Endothelial cell (in vitro differentiated cells): ENCODE data around the gene TMEM26. TPM values are rescaled to one million over a fixed set of nuclear protein-coding genes. Genes with fewer than 3 reads are reported as not detected.
"Not testable (repeated sequence)": the region's sequence is repeated elsewhere in the genome, so short reads cannot be mapped to it uniquely, and the experiment has no call there.

Experiments used
- DNase-seq: peaks from one replicate; pipeline ENCODE4 v3.0.0; 2021; ENCODE audit warnings: low spot score
- H3K27ac Mint-ChIP-seq: one replicate; pipeline ENCODE4 v1.8.0; 2021; ENCODE audit warnings: mixed read lengths, inconsistent platforms; ENCODE audit not compliant: unreplicated experiment
- H3K27me3 Mint-ChIP-seq: one replicate; pipeline ENCODE4 v1.8.0; 2021; ENCODE audit warnings: mild to moderate bottlenecking, moderate library complexity, mixed read lengths, inconsistent platforms; ENCODE audit not compliant: unreplicated experiment
- H3K36me3 Mint-ChIP-seq: one replicate; pipeline ENCODE4 v1.8.0; 2021; ENCODE audit warnings: mild to moderate bottlenecking, low read depth, mixed read lengths, inconsistent platforms; ENCODE audit not compliant: unreplicated experiment
- H3K4me1 Mint-ChIP-seq: one replicate; pipeline ENCODE4 v1.8.0; 2021; ENCODE audit warnings: mild to moderate bottlenecking, mixed read lengths, inconsistent platforms; ENCODE audit not compliant: unreplicated experiment
- H3K4me3 Mint-ChIP-seq: one replicate; pipeline ENCODE4 v1.8.0; 2021; ENCODE audit warnings: mild to moderate bottlenecking, mixed read lengths, inconsistent platforms; ENCODE audit not compliant: unreplicated experiment
- H3K9me3 Mint-ChIP-seq: one replicate; pipeline ENCODE4 v1.8.0; 2021; ENCODE audit warnings: mixed read lengths, inconsistent platforms; ENCODE audit not compliant: unreplicated experiment
- CTCF ChIP-seq: fragments of 200-600 bp; sonication (generic); IDR thresholded peaks from one replicate; pipeline ENCODE4 v1.5.0; 2021; ENCODE audit warnings: antibody characterized with exemption; ENCODE audit not compliant: unreplicated experiment
- total RNA-seq: library from RNA; stranded (reverse); fragmentation: NEBNext Ultra II Directional; extraction: Animal tissue kit (Norgen Biotek cat#: 25700); gene quantifications from one replicate; pipeline ENCODE4 v1.2.1, GENCODE V29; 2021; ENCODE audit not compliant: unreplicated experiment

TMEM26 gene
- total RNA-seq, 1 donor from 2014 or later = 0.15 TPM

GRCh38 chr10:61389887-61390286 is 63.3 kb downstream of the TMEM26 start:
- H3K4me3 Mint-ChIP-seq = no peak overlapping the region
- H3K36me3 Mint-ChIP-seq = no peaks in the 10 kb centered on the region
- DNase-seq = no peak
- H3K27ac Mint-ChIP-seq = no peak overlapping the region
- TF ChIP-seq CTCF = no peak
- peaks cover 1% of the 10 kb centered on the region for H3K27me3 Mint-ChIP-seq
- H3K4me1 Mint-ChIP-seq = no peaks in the 10 kb centered on the region
- H3K9me3 Mint-ChIP-seq = no peaks in the 10 kb centered on the region

GRCh38 chr10:61388986-61389385 is 64.2 kb downstream of the TMEM26 start:
- not testable (repeated sequence) for H3K9me3 Mint-ChIP-seq, H3K36me3 Mint-ChIP-seq, DNase-seq, H3K27me3 Mint-ChIP-seq, H3K4me1 Mint-ChIP-seq, H3K27ac Mint-ChIP-seq, H3K4me3 Mint-ChIP-seq

GRCh38 chr10:61385231-61386001 is 67.8 kb downstream of the TMEM26 start:
- Mint-ChIP-seq H3K36me3 (no peaks in the 10 kb centered on the region), H3K9me3 (peaks cover 4% of the 10 kb centered on the region), H3K4me3 (no peak overlapping the region), H3K27me3 (no peaks in the 10 kb centered on the region), H3K4me1 (no peaks in the 10 kb centered on the region), H3K27ac (no peak overlapping the region)
- no peak for DNase-seq
- no peak for TF ChIP-seq CTCF

- not testable (repeated sequence) for H3K4me1 Mint-ChIP-seq, H3K4me3 Mint-ChIP-seq, H3K27me3 Mint-ChIP-seq, H3K9me3 Mint-ChIP-seq, H3K27ac Mint-ChIP-seq, DNase-seq, H3K36me3 Mint-ChIP-seq
These were observed 72.0 kb downstream of the TMEM26 start for GRCh38 chr10:61381153-61381552.

- Mint-ChIP-seq H3K4me3 (no peak overlapping the region), H3K36me3 (no peaks in the 10 kb centered on the region), H3K27ac (no peak overlapping the region), H3K4me1 (no peaks in the 10 kb centered on the region), H3K9me3 (peaks cover 10% of the 10 kb centered on the region), H3K27me3 (no peaks in the 10 kb centered on the region)
- DNase-seq = no peak
- no peak for TF ChIP-seq CTCF
These were observed 74.3 kb downstream of the TMEM26 start for GRCh38 chr10:61378865-61379264.

GRCh38 chr10:61376908-61377368 is 76.2 kb downstream of the TMEM26 start:
- Mint-ChIP-seq H3K4me1 (no peaks in the 10 kb centered on the region), H3K9me3 (peaks cover 10% of the 10 kb centered on the region), H3K27ac (no peak overlapping the region), H3K36me3 (no peaks in the 10 kb centered on the region), H3K27me3 (no peaks in the 10 kb centered on the region), H3K4me3 (no peak overlapping the region)
- no peak for TF ChIP-seq CTCF
- DNase-seq = no peak
